GM12878 (cell line): Measurements from ENCODE around the gene TBC1D30. TPM values are rescaled to one million over a fixed set of nuclear protein-coding genes. Genes with fewer than 3 reads are reported as not detected.
"Not testable (repeated sequence)": the region's sequence is repeated elsewhere in the genome, so short reads cannot be mapped to it uniquely, and the experiment has no call there.

Experiments
- ATAC-seq: fragments of 200-7000 bp; cut with Tn5 transposase; 3 replicates; pipeline ENCODE4 v1.9.1; 2020; ENCODE audit warnings: mild to moderate bottlenecking, moderate library complexity
- BruUV-seq: library from RNA; stranded (reverse); fragments of 400-500 nt; replicated peaks from 2 replicates; lab custom pipeline; 2021; lab: Mats Ljungman, UMichigan
- CTCF ChIA-PET: fragments of 300-600 bp; sonication (Branson Sonifier 250); formaldehyde crosslinking; extraction: SDS; loops from one replicate; lab custom pipeline; 2021; ENCODE audit warnings: inconsistent platforms; lab: Yijun Ruan, JAX
- POLR2A ChIA-PET: fragments of 350-600 bp; formaldehyde crosslinking; extraction: SDS; loops from one replicate; lab custom pipeline; 2021; ENCODE audit warnings: inconsistent platforms; lab: Charles Lee
- RAD21 ChIA-PET: fragments of 300-600 bp; sonication (Branson Sonifier 250); formaldehyde crosslinking; loops from one replicate; lab custom pipeline; 2023; ENCODE audit warnings: antibody characterized with exemption; ENCODE audit not compliant: unreplicated experiment; lab: Charles Lee
- SMC1A ChIA-PET: fragments of 300-600 bp; sonication (Branson Sonifier 250); formaldehyde crosslinking; loops from one replicate; lab custom pipeline; 2023; ENCODE audit not compliant: unreplicated experiment, uncharacterized antibody; lab: Charles Lee
- DNase-seq: peaks from one replicate; pipeline ENCODE4 v3.0.0-alpha.2; 2011; ENCODE audit warnings: low read depth, low spot score
- FAIRE-seq: peaks from 3 replicates; lab custom pipeline; 2011; peaks lifted over from hg19 to GRCh38; lab: Jason Lieb, UNC
- H2AFZ ChIP-seq: 2 replicates; pipeline ENCODE4 v1.6.0; 2011; ENCODE audit warnings: low read depth, low read length, control low read depth; ENCODE audit not compliant: control insufficient read depth
- H3K27ac ChIP-seq: 2 replicates; pipeline ENCODE4 v1.5.1; 2011; ENCODE audit warnings: control low read depth; ENCODE audit not compliant: control insufficient read depth, insufficient read depth
- H3K27me3 ChIP-seq, 2 experiments: replicated peaks in 1 of 2; 2 replicates each; pipeline versions ENCODE4 v1.6.0 to v1.6.1; 2011; ENCODE audit warnings: low read length in 1 of 2; ENCODE audit not compliant: control insufficient read depth in 2 of 2, insufficient read depth in 2 of 2
- H3K36me3 ChIP-seq, 2 experiments: 2 replicates each; pipeline ENCODE4 v1.5.1; 2011; ENCODE audit warnings: low read length in 1 of 2; ENCODE audit not compliant: control insufficient read depth in 2 of 2, insufficient read depth in 2 of 2
- H3K4me1 ChIP-seq: 2 replicates; pipeline ENCODE4 v1.6.1; 2011; ENCODE audit warnings: mild to moderate bottlenecking, low read length, moderate library complexity, mixed read lengths; ENCODE audit not compliant: control insufficient read depth, insufficient read depth
- H3K4me2 ChIP-seq: 2 replicates; pipeline ENCODE4 v1.6.0; 2011; ENCODE audit warnings: control low read depth; ENCODE audit not compliant: control insufficient read depth, insufficient read depth
- H3K4me3 ChIP-seq: fragments of 200-600 bp; sonication (generic); 2 replicates; pipeline ENCODE4 v1.5.1; 2016
- H3K79me2 ChIP-seq: 2 replicates; pipeline ENCODE4 v1.6.0; 2011; ENCODE audit warnings: low read length; ENCODE audit not compliant: control insufficient read depth, insufficient read depth
- H3K9ac ChIP-seq: 2 replicates; pipeline ENCODE4 v1.8.0; 2011; ENCODE audit warnings: low read length, control low read depth, mixed read lengths; ENCODE audit not compliant: control insufficient read depth, insufficient read depth
- H3K9me3 ChIP-seq: replicated peaks from 3 replicates; pipeline ENCODE4 v1.5.1; 2011; ENCODE audit warnings: mild to moderate bottlenecking, low read length; ENCODE audit not compliant: control insufficient read depth, insufficient read depth
- H4K20me1 ChIP-seq: 2 replicates; pipeline ENCODE4 v1.6.0; 2011; ENCODE audit not compliant: control insufficient read depth, insufficient read depth
- BMI1 ChIP-seq: fragments of 450-650 bp; IDR thresholded peaks from 2 replicates; pipeline ENCODE4 v1.6.1; 2016; ENCODE audit warnings: mild to moderate bottlenecking, moderate library complexity, borderline replicate concordance
- CUX1 ChIP-seq: IDR thresholded peaks from 2 replicates; pipeline ENCODE4 v1.6.1; 2012; ENCODE audit warnings: improper control_type of control experiment, low read depth, low read length; ENCODE audit not compliant: insufficient replicate concordance
- MYB ChIP-seq: fragments of 150-350 bp; IDR thresholded peaks from 2 replicates; pipeline ENCODE4 v1.6.1; 2014; ENCODE audit warnings: mild to moderate bottlenecking, low read depth, low read length, borderline replicate concordance
- NR2C1 ChIP-seq: fragments of 450-650 bp; IDR thresholded peaks from 2 replicates; pipeline ENCODE4 v1.6.1; 2017; ENCODE audit warnings: antibody characterized with exemption, mild to moderate bottlenecking, moderate library complexity
- PAX8 ChIP-seq: fragments of 450-650 bp; IDR thresholded peaks from 2 replicates; pipeline ENCODE4 v1.6.1; 2017; ENCODE audit warnings: mild to moderate bottlenecking, moderate library complexity
- PBX3 ChIP-seq: IDR thresholded peaks from 2 replicates; pipeline ENCODE4 v1.6.1; 2011; ENCODE audit warnings: mild to moderate bottlenecking, low read depth, low read length, moderate library complexity; ENCODE audit not compliant: insufficient replicate concordance
- RB1 ChIP-seq: fragments of 450-650 bp; formaldehyde crosslinking; IDR thresholded peaks from 2 replicates; pipeline ENCODE4 v1.6.1; 2017; ENCODE audit warnings: mild to moderate bottlenecking, borderline replicate concordance
- ZNF384 ChIP-seq: IDR thresholded peaks from 2 replicates; pipeline ENCODE4 v1.6.1; 2012; ENCODE audit warnings: low read depth, mild to moderate bottlenecking, low read length, improper control_type of control experiment, borderline replicate concordance
- WGBS: methylation state at CpG from one replicate; pipeline ENCODE4 v1.1.6; 2016; ENCODE audit warnings: low lambda C conversion rate; ENCODE audit not compliant: insufficient replicate concordance, insufficient coverage; ENCODE audit errors: missing lambda C conversion rate; 5-methylcytosine and 5-hydroxymethylcytosine counted together
- in situ Hi-C: fragments of 300-500 bp; cut with MboI; formaldehyde crosslinking; loops from 9 replicates; pipeline ENCODE4 v1.14.3; 2018; ENCODE audit warnings: mixed read lengths
- intact Hi-C: fragments of 100-400 bp; cut with micrococcal nuclease; formaldehyde crosslinking; loops from one replicate; pipeline ENCODE4 v1.14.2; 2022; ENCODE audit not compliant: unreplicated experiment
- polyA plus RNA-seq, 11 experiments: library from polyadenylated mRNA; depleted of rRNA in 4 of 11; unstranded in 6 of 11; stranded (reverse) in 5 of 11; fragments of >200 nt; fragmentation: Nextera tagmentation in 4 of 11; fragmentation: Illumina TruSeq in 1 of 11; extraction: Ambion mirVana in 4 of 11; extraction: Trizol in 1 of 11; gene quantifications; 1 replicate in 1 of 11; 2 replicates in 10 of 11; pipeline versions ENCODE4 v1.2.1 to v1.2.3, GENCODE V29; 2011 to 2016; ENCODE audit warnings: inconsistent platforms in 2 of 11, missing spikeins in 2 of 11, low read depth in 1 of 11
- total RNA-seq, 4 experiments: library from RNA; depleted of rRNA in 3 of 4; stranded (reverse); fragments of >200 nt in 3 of 4; fragmentation: Illumina TruSeq in 1 of 4; extraction: Trizol in 1 of 4; gene quantifications; 2 replicates each; pipeline versions ENCODE4 v1.2.1 to v1.2.3, GENCODE V29; 2013 to 2021

TBC1D30 gene
- total and polyA plus RNA-seq, 10 of the 15 experiments (the other 5 are each of a cell fraction or from before 2014, with no cell fraction given), result 1.2 to 23.3 (median 11.1) TPM

GRCh38 chr12:64840949-64841717, 16.7 kb downstream of the TBC1D30 start (continued):
- TF ChIP-seq CUX1 (no peak), ZNF384 (no peak), MYB (no peak), PBX3 (no peak), PAX8 (no peak), BMI1 (no peak), RB1 (no peak), NR2C1 (no peak)

- intact Hi-C loops, H3K9ac ChIP-seq, RAD21 ChIA-PET, POLR2A ChIA-PET, H3K4me2 ChIP-seq, in situ Hi-C loops, H3K4me1 ChIP-seq, H3K9me3 ChIP-seq, BruUV-seq, H4K20me1 ChIP-seq, H3K79me2 ChIP-seq, SMC1A ChIA-PET, H2AFZ ChIP-seq, H3K4me3 ChIP-seq, DNase-seq, H3K27ac ChIP-seq, H3K27me3 ChIP-seq, FAIRE-seq, CTCF ChIA-PET, H3K36me3 ChIP-seq, ATAC-seq: not testable (repeated sequence)
- 68% methylated on average over 4 of the region's 4 CpGs for WGBS
Observed at GRCh38 chr12:64848409-64848808, 24.0 kb downstream of the TBC1D30 start.
